ENCODE results near the gene CDK5RAP3. TPM values are rescaled to one million over a fixed set of nuclear protein-coding genes. Genes with fewer than 3 reads are reported as not detected.
A peak's percentile ranks its signal among the peaks of the same experiment; 100 is the strongest.

The CDK5RAP3 gene, protein sequence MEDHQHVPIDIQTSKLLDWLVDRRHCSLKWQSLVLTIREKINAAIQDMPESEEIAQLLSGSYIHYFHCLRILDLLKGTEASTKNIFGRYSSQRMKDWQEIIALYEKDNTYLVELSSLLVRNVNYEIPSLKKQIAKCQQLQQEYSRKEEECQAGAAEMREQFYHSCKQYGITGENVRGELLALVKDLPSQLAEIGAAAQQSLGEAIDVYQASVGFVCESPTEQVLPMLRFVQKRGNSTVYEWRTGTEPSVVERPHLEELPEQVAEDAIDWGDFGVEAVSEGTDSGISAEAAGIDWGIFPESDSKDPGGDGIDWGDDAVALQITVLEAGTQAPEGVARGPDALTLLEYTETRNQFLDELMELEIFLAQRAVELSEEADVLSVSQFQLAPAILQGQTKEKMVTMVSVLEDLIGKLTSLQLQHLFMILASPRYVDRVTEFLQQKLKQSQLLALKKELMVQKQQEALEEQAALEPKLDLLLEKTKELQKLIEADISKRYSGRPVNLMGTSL
- 100 to 1,000 TPM in 5 of 6 donors, 10 to 100 TPM in 1; 76.6 to 661 (median 160) TPM for total RNA-seq

DNA sequence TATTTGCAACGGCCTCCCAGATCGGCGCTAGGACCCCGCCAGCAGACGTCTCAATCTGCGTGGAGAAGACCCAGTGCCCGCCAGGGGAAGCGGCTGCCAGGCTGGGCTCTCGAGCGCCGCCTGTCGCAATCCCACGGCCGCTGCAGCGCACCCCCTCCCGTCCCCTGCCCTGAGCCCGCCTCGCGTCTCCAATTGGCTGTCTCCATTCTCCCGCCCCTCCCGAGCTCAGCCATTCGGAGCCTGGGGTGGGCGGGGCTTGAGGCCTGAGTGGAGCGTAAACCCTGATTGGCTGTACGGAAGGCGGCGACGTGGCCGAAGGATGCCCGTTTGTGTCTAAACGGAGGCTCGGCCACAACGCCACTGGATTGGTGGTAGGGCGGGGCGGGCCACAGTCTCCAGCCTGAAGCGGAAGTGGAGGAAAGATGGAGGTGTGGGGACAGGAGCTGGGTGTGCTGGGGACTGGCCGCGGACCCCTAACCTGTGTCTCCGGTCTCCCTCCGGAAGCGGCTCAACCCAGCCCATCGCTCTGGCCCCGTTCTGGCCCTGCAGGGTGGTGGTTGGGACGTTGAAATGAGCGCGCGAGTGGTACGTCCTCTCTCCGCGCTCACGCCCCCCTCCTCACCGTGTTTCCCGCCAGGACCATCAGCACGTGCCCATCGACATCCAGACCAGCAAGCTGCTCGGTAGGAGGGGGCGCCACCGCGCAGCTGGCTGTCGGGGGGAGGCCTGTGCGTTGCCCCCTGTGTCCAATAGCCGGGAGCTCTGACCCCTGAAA lies at the start of gene CDK5RAP3:
Gene CDK5RAP3, plus strand, starts transcription at position 389 of the 775 bp plus-strand sequence. Its CDS starts 34 bp downstream, at position 423.
- ATAC-seq (ENCODE audit: low FRiP score in 2 of 2) (peak; percentile 99 to 100), DNase-seq (peak; percentile 97 to 100)
- no peaks in the 10 kb centered on the region for H3K27me3 ChIP-seq
- no peaks in the 10 kb centered on the region for H3K9me3 ChIP-seq
- H3K4me3 ChIP-seq: peak within 1 kb of the TSS; percentile 74 to 98 (median 94)
- H3K4me1 ChIP-seq: peaks cover 14 to 22% (median 18%) of the 10 kb centered on the region in 4 donors
- H3K27ac ChIP-seq: peak within 1 kb of the TSS; percentile 37 to 97 (median 91)
- peak; percentile 66 to 88 for TF ChIP-seq POLR2AphosphoS5 (IDR thresholded peaks at IDR 0.05)
- TF ChIP-seq, protein P1, sequence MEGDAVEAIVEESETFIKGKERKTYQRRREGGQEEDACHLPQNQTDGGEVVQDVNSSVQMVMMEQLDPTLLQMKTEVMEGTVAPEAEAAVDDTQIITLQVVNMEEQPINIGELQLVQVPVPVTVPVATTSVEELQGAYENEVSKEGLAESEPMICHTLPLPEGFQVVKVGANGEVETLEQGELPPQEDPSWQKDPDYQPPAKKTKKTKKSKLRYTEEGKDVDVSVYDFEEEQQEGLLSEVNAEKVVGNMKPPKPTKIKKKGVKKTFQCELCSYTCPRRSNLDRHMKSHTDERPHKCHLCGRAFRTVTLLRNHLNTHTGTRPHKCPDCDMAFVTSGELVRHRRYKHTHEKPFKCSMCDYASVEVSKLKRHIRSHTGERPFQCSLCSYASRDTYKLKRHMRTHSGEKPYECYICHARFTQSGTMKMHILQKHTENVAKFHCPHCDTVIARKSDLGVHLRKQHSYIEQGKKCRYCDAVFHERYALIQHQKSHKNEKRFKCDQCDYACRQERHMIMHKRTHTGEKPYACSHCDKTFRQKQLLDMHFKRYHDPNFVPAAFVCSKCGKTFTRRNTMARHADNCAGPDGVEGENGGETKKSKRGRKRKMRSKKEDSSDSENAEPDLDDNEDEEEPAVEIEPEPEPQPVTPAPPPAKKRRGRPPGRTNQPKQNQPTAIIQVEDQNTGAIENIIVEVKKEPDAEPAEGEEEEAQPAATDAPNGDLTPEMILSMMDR (IDR thresholded peaks at IDR 0.05): peak; percentile 92 to 99 (median 98)
- TF ChIP-seq POLR2A (IDR thresholded peaks at IDR 0.05): peak in 2 of 4 donors; percentile 49 to 87
- peak in 1 of 4 donors; percentile 30 for TF ChIP-seq EP300 (IDR thresholded peaks at IDR 0.05)
- 2% methylated on average over 21 to 59 of the region's 62 CpGs for WGBS, 2 donors
- H3K36me3 ChIP-seq: peaks cover 17 to 26% (median 25%) of the 10 kb centered on the region in 4 donors

- Histone ChIP-seq H3K4me1 (no peaks in the 10 kb centered on the region), H3K4me3 (no peak overlapping the region), H3K27me3 (no peaks in the 10 kb centered on the region), H3K27ac (no peak overlapping the region), H3K36me3 (peaks cover 2 to 81% (median 64%) of the 10 kb centered on the region in 4 donors), H3K9me3 (no peaks in the 10 kb centered on the region)
- WGBS, 2 donors: 88 to 91% methylated on average over 19 to 23 of the region's 23 CpGs
- TF ChIP-seq, protein P1 (IDR thresholded peaks at IDR 0.05): no peak
- TF ChIP-seq POLR2AphosphoS5 (IDR thresholded peaks at IDR 0.05): no peak
- TF ChIP-seq POLR2A (IDR thresholded peaks at IDR 0.05): no peak
- TF ChIP-seq EP300 (IDR thresholded peaks at IDR 0.05): no peak
- peak in 1 of 2 donors; percentile 25 for ATAC-seq (ENCODE audit: low FRiP score in 2 of 2)
- DNase-seq: peak in 1 of 2 donors; percentile 78
Measured at GRCh38 chr17:47924785-47925677, 45.9 kb upstream of the CDK5RAP3 start.

GRCh38 chr17:47925678-47925988 lies 45.3 kb upstream of the CDK5RAP3 start:
- 93 to 95% methylated on average over 3 of the region's 3 CpGs for WGBS, 2 donors
- ATAC-seq (ENCODE audit: low FRiP score in 2 of 2) (no peak), DNase-seq (no peak)
- Histone ChIP-seq H3K4me1 (no peaks in the 10 kb centered on the region), H3K27ac (no peak overlapping the region), H3K9me3 (no peaks in the 10 kb centered on the region), H3K27me3 (no peaks in the 10 kb centered on the region), H3K36me3 (peaks cover 2 to 87% (median 69%) of the 10 kb centered on the region in 4 donors), H3K4me3 (no peak overlapping the region)
- TF ChIP-seq POLR2AphosphoS5 (IDR thresholded peaks at IDR 0.05) (no peak), EP300 (IDR thresholded peaks at IDR 0.05) (no peak), POLR2A (IDR thresholded peaks at IDR 0.05) (no peak)
- TF ChIP-seq, protein P1 (IDR thresholded peaks at IDR 0.05): no peak

DNA sequence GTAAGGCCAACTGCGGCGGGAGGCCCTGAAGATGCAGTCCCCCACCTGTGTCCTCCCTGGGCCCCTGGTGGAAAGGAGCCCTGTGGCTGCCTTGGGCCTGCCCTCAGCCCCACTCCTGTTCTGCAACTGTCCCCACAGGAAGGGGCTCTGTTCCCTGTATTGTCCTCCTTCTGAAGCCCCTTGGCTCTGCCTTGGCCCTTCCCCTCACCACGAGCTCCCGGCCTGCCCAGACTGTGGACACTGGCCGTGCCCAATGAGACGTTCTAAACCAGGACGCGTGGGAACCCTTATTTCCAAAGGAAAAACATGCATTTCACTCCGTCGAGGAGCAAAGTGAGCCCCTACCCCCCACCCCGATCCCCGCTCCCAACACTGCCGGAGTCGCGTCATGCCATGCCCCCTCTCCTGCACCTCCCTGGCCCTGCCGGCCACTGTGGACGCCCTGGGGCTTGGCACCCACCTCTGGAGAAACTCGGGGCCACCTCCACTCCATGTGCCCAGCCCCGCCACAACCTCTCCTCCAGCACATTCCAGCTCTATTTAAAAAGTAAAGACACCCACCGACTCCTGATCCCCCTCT lies 43.0 kb upstream of the CDK5RAP3 start:
- Histone ChIP-seq H3K27ac (no peak overlapping the region), H3K4me1 (no peaks in the 10 kb centered on the region), H3K36me3 (peaks cover 2 to 82% (median 72%) of the 10 kb centered on the region in 4 donors), H3K27me3 (no peaks in the 10 kb centered on the region), H3K9me3 (no peaks in the 10 kb centered on the region), H3K4me3 (no peak overlapping the region)
- 93 to 95% methylated on average over 18 to 20 of the region's 20 CpGs for WGBS, 2 donors
- no peak for TF ChIP-seq POLR2AphosphoS5 (IDR thresholded peaks at IDR 0.05)
- TF ChIP-seq EP300 (IDR thresholded peaks at IDR 0.05): no peak
- TF ChIP-seq, protein P1 (IDR thresholded peaks at IDR 0.05): no peak
- TF ChIP-seq POLR2A (IDR thresholded peaks at IDR 0.05): no peak
- ATAC-seq (ENCODE audit: low FRiP score in 2 of 2) (no peak), DNase-seq (peak in 1 of 2 donors; percentile 55)

All from upper lobe of left lung (tissue), 6 donors.